ENCODE data around the gene NDUFC2.

DNA sequence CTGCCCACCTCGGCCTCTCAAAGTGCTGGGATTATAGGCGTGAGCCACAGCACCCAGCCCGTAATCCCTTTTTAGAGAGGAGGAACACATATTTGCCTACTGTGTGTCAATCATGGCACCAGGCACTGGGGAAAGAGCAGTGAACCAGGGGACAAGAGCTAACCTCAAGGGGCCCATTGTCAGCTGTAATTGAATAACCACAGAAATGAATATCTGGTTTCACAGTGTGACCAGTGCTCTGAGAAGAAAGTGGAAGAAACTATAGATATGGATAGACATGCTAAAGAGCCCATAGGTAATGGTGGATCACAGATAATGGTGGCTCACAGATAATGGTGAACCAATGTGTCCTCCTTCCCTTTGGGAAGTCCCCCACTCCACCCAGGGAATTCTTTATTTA is 48.0 kb downstream of the NDUFC2 start:
- TF ChIP-seq, protein P1, sequence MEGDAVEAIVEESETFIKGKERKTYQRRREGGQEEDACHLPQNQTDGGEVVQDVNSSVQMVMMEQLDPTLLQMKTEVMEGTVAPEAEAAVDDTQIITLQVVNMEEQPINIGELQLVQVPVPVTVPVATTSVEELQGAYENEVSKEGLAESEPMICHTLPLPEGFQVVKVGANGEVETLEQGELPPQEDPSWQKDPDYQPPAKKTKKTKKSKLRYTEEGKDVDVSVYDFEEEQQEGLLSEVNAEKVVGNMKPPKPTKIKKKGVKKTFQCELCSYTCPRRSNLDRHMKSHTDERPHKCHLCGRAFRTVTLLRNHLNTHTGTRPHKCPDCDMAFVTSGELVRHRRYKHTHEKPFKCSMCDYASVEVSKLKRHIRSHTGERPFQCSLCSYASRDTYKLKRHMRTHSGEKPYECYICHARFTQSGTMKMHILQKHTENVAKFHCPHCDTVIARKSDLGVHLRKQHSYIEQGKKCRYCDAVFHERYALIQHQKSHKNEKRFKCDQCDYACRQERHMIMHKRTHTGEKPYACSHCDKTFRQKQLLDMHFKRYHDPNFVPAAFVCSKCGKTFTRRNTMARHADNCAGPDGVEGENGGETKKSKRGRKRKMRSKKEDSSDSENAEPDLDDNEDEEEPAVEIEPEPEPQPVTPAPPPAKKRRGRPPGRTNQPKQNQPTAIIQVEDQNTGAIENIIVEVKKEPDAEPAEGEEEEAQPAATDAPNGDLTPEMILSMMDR (IDR thresholded peaks at IDR 0.05), result no peak
- TF ChIP-seq POLR2A (IDR thresholded peaks at IDR 0.05) (no peak), POLR2AphosphoS5 (IDR thresholded peaks at IDR 0.05) (no peak), EP300 (IDR thresholded peaks at IDR 0.05) (no peak)

Data from gastroesophageal sphincter (tissue), 3 donors.